WTC11 (cell line): ENCODE data around the gene MAP4K1.

Source experiments
- CTCF ChIP-seq: fragments of 200-600 bp; IDR thresholded peaks from 2 replicates; pipeline ENCODE4 v1.8.0; 2022; ENCODE audit warnings: antibody characterized with exemption
- JUN ChIP-seq: sonication (generic); formaldehyde crosslinking; IDR thresholded peaks from 2 replicates; pipeline ENCODE4 v1.8.0; 2023; ENCODE audit warnings: mild to moderate bottlenecking, missing genetic modification reagents
- NFATC4 ChIP-seq: fragments of 250-450 bp; sonication (Bioruptor Pico); IDR thresholded peaks from 2 replicates; pipeline ENCODE4 v1.9.0; 2021; ENCODE audit warnings: mild to moderate bottlenecking

- TF ChIP-seq JUN: no peak
- no peak for TF ChIP-seq CTCF
- no peak for TF ChIP-seq NFATC4
Measured at GRCh38 chr19:38662537-38663155, 44.9 kb upstream of the MAP4K1 start.
